ENCODE data around the gene TTLL3.
"Not testable (repeated sequence)": the region's sequence is repeated elsewhere in the genome, so short reads cannot be mapped to it uniquely, and the experiment has no call there.

The TTLL3 gene

GRCh38 chr3:9864200-9864927 lies 54.3 kb downstream of the TTLL3 start:
- Histone ChIP-seq H2BK5ac (ENCODE audit: low read depth, low read length, poor library complexity, severe bottlenecking) (no peak overlapping the region), H2AK5ac (ENCODE audit: low read length, severe bottlenecking) (no peak overlapping the region), H3K23ac (ENCODE audit: low read length in 2 of 2) (no peak overlapping the region), H3K9ac (ENCODE audit: low read length) (peak overlapping the region; percentile 47), H3K9me3 (ENCODE audit: control insufficient read depth, low read length) (no peaks in the 10 kb centered on the region), H3K36me3 (ENCODE audit: control insufficient read depth in 1 of 2, insufficient read depth in 2 of 2, low read depth in 1 of 2, low read length in 2 of 2) (no peaks in the 10 kb centered on the region), H3K4ac (ENCODE audit: low read depth in 1 of 2, low read length in 2 of 2) (peak overlapping the region; percentile 64 to 97), H4K8ac (ENCODE audit: low read length) (peak overlapping the region; percentile 94), H3K4me3 (ENCODE audit: insufficient read depth in 1 of 2, low read depth in 1 of 2, low read length in 2 of 2) (peak overlapping the region in 1 of 2 experiments; percentile 24), H3K18ac (ENCODE audit: low read depth in 1 of 2, low read length in 2 of 2) (peak overlapping the region; percentile 67 to 96), H3K4me1 (ENCODE audit: control insufficient read depth, insufficient read depth, low read depth, low read length) (peaks cover 22% of the 10 kb centered on the region), H3K14ac (ENCODE audit: low read length in 2 of 2) (no peak overlapping the region), H3K4me2 (ENCODE audit: low read length, poor library complexity, severe bottlenecking) (peak overlapping the region; percentile 7), H4K91ac (ENCODE audit: low read length) (peak overlapping the region; percentile 98), H2BK15ac (ENCODE audit: low read depth, poor library complexity, severe bottlenecking) (peak overlapping the region; percentile 98), H3K27me3 (ENCODE audit: control insufficient read depth in 1 of 2, insufficient read depth in 1 of 2, low read length in 2 of 2) (no peaks in the 10 kb centered on the region), H2BK12ac (ENCODE audit: low read length in 2 of 2) (peak overlapping the region; percentile 67 to 86), H3K79me1 (replicated peaks; ENCODE audit: low read length, poor library complexity, severe bottlenecking) (no peaks in the 10 kb centered on the region), H2BK120ac (ENCODE audit: low read depth, low read length) (peak overlapping the region; percentile 89), H3K27ac (ENCODE audit: low read length, poor library complexity, severe bottlenecking) (peak overlapping the region; percentile 50), H2AFZ (ENCODE audit: low read depth, low read length) (peak overlapping the region; percentile 48)
- 71% methylated on average over 15 of the region's 16 CpGs for WGBS
- DNase-seq = peak; percentile 95

- Histone ChIP-seq H3K4ac (ENCODE audit: low read depth in 1 of 2, low read length in 2 of 2) (peak overlapping the region; percentile 63 to 70), H4K91ac (ENCODE audit: low read length) (peak overlapping the region; percentile 74), H3K9ac (ENCODE audit: low read length) (peak overlapping the region; percentile 47), H2BK12ac (ENCODE audit: low read length in 2 of 2) (peak overlapping the region in 1 of 2 experiments; percentile 33), H3K14ac (ENCODE audit: low read length in 2 of 2) (peak overlapping the region in 1 of 2 experiments; percentile 46), H3K4me1 (ENCODE audit: control insufficient read depth, insufficient read depth, low read depth, low read length) (peaks cover 22% of the 10 kb centered on the region), H2BK15ac (ENCODE audit: low read depth, poor library complexity, severe bottlenecking) (peak overlapping the region; percentile 76), H2AK5ac (ENCODE audit: low read length, severe bottlenecking) (peak overlapping the region; percentile 28)
- H3K18ac ChIP-seq (ENCODE audit: low read depth in 1 of 2, low read length in 2 of 2); H3K4me2 ChIP-seq (ENCODE audit: low read length, poor library complexity, severe bottlenecking); H3K79me1 ChIP-seq (replicated peaks; ENCODE audit: low read length, poor library complexity, severe bottlenecking); H2AFZ ChIP-seq (ENCODE audit: low read depth, low read length); H2BK5ac ChIP-seq (ENCODE audit: low read depth, low read length, poor library complexity, severe bottlenecking); H2BK120ac ChIP-seq (ENCODE audit: low read depth, low read length); H4K8ac ChIP-seq (ENCODE audit: low read length); H3K27me3 ChIP-seq (ENCODE audit: control insufficient read depth in 1 of 2, insufficient read depth in 1 of 2, low read length in 2 of 2); H3K4me3 ChIP-seq (ENCODE audit: insufficient read depth in 1 of 2, low read depth in 1 of 2, low read length in 2 of 2); H3K9me3 ChIP-seq (ENCODE audit: control insufficient read depth, low read length); H3K23ac ChIP-seq (ENCODE audit: low read length in 2 of 2); DNase-seq; H3K36me3 ChIP-seq (ENCODE audit: control insufficient read depth in 1 of 2, insufficient read depth in 2 of 2, low read depth in 1 of 2, low read length in 2 of 2); H3K27ac ChIP-seq (ENCODE audit: low read length, poor library complexity, severe bottlenecking): not testable (repeated sequence)
- WGBS = 96% methylated on average over 8 of the region's 10 CpGs
Observed at GRCh38 chr3:9865125-9865637, 55.1 kb downstream of the TTLL3 start.

- H3K9me3 ChIP-seq (ENCODE audit: control insufficient read depth, low read length) = no peaks in the 10 kb centered on the region
- H2BK5ac ChIP-seq (ENCODE audit: low read depth, low read length, poor library complexity, severe bottlenecking) = no peak overlapping the region
- H2AK5ac ChIP-seq (ENCODE audit: low read length, severe bottlenecking) = no peak overlapping the region
- no peak overlapping the region for H4K8ac ChIP-seq (ENCODE audit: low read length)
- no peak overlapping the region for H3K18ac ChIP-seq (ENCODE audit: low read depth in 1 of 2, low read length in 2 of 2)
- no peak overlapping the region for H4K91ac ChIP-seq (ENCODE audit: low read length)
- H3K79me1 ChIP-seq (replicated peaks; ENCODE audit: low read length, poor library complexity, severe bottlenecking) = no peaks in the 10 kb centered on the region
- H2BK12ac ChIP-seq (ENCODE audit: low read length in 2 of 2) = peak overlapping the region in 1 of 2 experiments; percentile 8
- H3K27ac ChIP-seq (ENCODE audit: low read length, poor library complexity, severe bottlenecking) = no peak overlapping the region
- H3K36me3 ChIP-seq (ENCODE audit: control insufficient read depth in 1 of 2, insufficient read depth in 2 of 2, low read depth in 1 of 2, low read length in 2 of 2) = no peaks in the 10 kb centered on the region
- H3K4me2 ChIP-seq (ENCODE audit: low read length, poor library complexity, severe bottlenecking) = no peak overlapping the region
- 91% methylated on average over 8 of the region's 8 CpGs for WGBS
- peak overlapping the region in 1 of 2 experiments; percentile 55 for H3K4ac ChIP-seq (ENCODE audit: low read depth in 1 of 2, low read length in 2 of 2)
- no peak overlapping the region for H3K14ac ChIP-seq (ENCODE audit: low read length in 2 of 2)
- no peak overlapping the region for H3K9ac ChIP-seq (ENCODE audit: low read length)
- DNase-seq = no peak
- H3K23ac ChIP-seq (ENCODE audit: low read length in 2 of 2) = no peak overlapping the region
- no peak overlapping the region for H3K4me3 ChIP-seq (ENCODE audit: insufficient read depth in 1 of 2, low read depth in 1 of 2, low read length in 2 of 2)
- no peak overlapping the region for H2BK15ac ChIP-seq (ENCODE audit: low read depth, poor library complexity, severe bottlenecking)
- H3K27me3 ChIP-seq (ENCODE audit: control insufficient read depth in 1 of 2, insufficient read depth in 1 of 2, low read length in 2 of 2) = no peaks in the 10 kb centered on the region
- H2BK120ac ChIP-seq (ENCODE audit: low read depth, low read length) = no peak overlapping the region
- peaks cover 23% of the 10 kb centered on the region for H3K4me1 ChIP-seq (ENCODE audit: control insufficient read depth, insufficient read depth, low read depth, low read length)
- H2AFZ ChIP-seq (ENCODE audit: low read depth, low read length) = no peak overlapping the region
Observed at GRCh38 chr3:9866639-9867038, 56.6 kb downstream of the TTLL3 start.

- Histone ChIP-seq H2BK12ac (ENCODE audit: low read length in 2 of 2) (peak overlapping the region in 1 of 2 experiments; percentile 8), H3K23ac (ENCODE audit: low read length in 2 of 2) (no peak overlapping the region), H3K36me3 (ENCODE audit: control insufficient read depth in 1 of 2, insufficient read depth in 2 of 2, low read depth in 1 of 2, low read length in 2 of 2) (no peaks in the 10 kb centered on the region), H4K8ac (ENCODE audit: low read length) (no peak overlapping the region), H4K91ac (ENCODE audit: low read length) (no peak overlapping the region), H2BK120ac (ENCODE audit: low read depth, low read length) (no peak overlapping the region), H3K9ac (ENCODE audit: low read length) (no peak overlapping the region), H3K4me3 (ENCODE audit: insufficient read depth in 1 of 2, low read depth in 1 of 2, low read length in 2 of 2) (no peak overlapping the region), H3K4ac (ENCODE audit: low read depth in 1 of 2, low read length in 2 of 2) (peak overlapping the region in 1 of 2 experiments; percentile 55), H2AFZ (ENCODE audit: low read depth, low read length) (no peak overlapping the region), H3K27ac (ENCODE audit: low read length, poor library complexity, severe bottlenecking) (no peak overlapping the region), H3K4me1 (ENCODE audit: control insufficient read depth, insufficient read depth, low read depth, low read length) (peaks cover 23% of the 10 kb centered on the region), H3K27me3 (ENCODE audit: control insufficient read depth in 1 of 2, insufficient read depth in 1 of 2, low read length in 2 of 2) (no peaks in the 10 kb centered on the region), H2BK15ac (ENCODE audit: low read depth, poor library complexity, severe bottlenecking) (no peak overlapping the region), H2AK5ac (ENCODE audit: low read length, severe bottlenecking) (no peak overlapping the region), H3K18ac (ENCODE audit: low read depth in 1 of 2, low read length in 2 of 2) (no peak overlapping the region), H3K14ac (ENCODE audit: low read length in 2 of 2) (peak overlapping the region in 1 of 2 experiments; percentile 4), H3K9me3 (ENCODE audit: control insufficient read depth, low read length) (no peaks in the 10 kb centered on the region), H3K4me2 (ENCODE audit: low read length, poor library complexity, severe bottlenecking) (no peak overlapping the region), H2BK5ac (ENCODE audit: low read depth, low read length, poor library complexity, severe bottlenecking) (no peak overlapping the region), H3K79me1 (replicated peaks; ENCODE audit: low read length, poor library complexity, severe bottlenecking) (no peaks in the 10 kb centered on the region)
- 95% methylated on average over 11 of the region's 12 CpGs for WGBS
- DNase-seq = no peak
Observed at GRCh38 chr3:9867106-9867505, 57.0 kb downstream of the TTLL3 start.
